GM12878 (cell line): ENCODE data around the gene BRAF.

Source experiments
- BACH1 ChIP-seq: fragments of 450-650 bp; IDR thresholded peaks from 2 replicates; pipeline ENCODE4 v1.6.1; 2017; ENCODE audit warnings: mild to moderate bottlenecking, borderline replicate concordance
- CREM ChIP-seq: IDR thresholded peaks from 2 replicates; pipeline ENCODE4 v1.6.1; 2014; ENCODE audit warnings: antibody characterized with exemption, low read depth
- MAX ChIP-seq: IDR thresholded peaks from 2 replicates; pipeline ENCODE4 v1.6.1; 2012; ENCODE audit warnings: low read depth, low read length, improper control_type of control experiment
- NBN ChIP-seq: fragments of 450-650 bp; IDR thresholded peaks from 2 replicates; pipeline ENCODE4 v1.6.1; 2016
- NKRF ChIP-seq: fragments of 450-650 bp; conservative IDR thresholded peaks from 2 replicates; pipeline ENCODE4 v1.6.1; 2017; ENCODE audit warnings: mild to moderate bottlenecking, moderate library complexity
- POLR2A ChIP-seq: IDR thresholded peaks from 2 replicates; pipeline ENCODE4 v1.6.1; 2011; ENCODE audit warnings: low read depth, mild to moderate bottlenecking, low read length
- RCOR1 ChIP-seq: conservative IDR thresholded peaks from 2 replicates; pipeline ENCODE4 v1.6.1; 2012; ENCODE audit warnings: low read depth, low read length, improper control_type of control experiment
- SMAD1 ChIP-seq: fragments of 450-650 bp; IDR thresholded peaks from 2 replicates; pipeline ENCODE4 v1.6.1; 2018; ENCODE audit warnings: mild to moderate bottlenecking, low read depth; ENCODE audit not compliant: partially characterized antibody
- SUPT20H ChIP-seq: IDR thresholded peaks from 2 replicates; pipeline ENCODE4 v1.6.1; 2011; ENCODE audit warnings: low read depth, mild to moderate bottlenecking, low read length, moderate library complexity, borderline replicate concordance; ENCODE audit not compliant: control insufficient read depth
- YY1 ChIP-seq: IDR thresholded peaks from 2 replicates; pipeline ENCODE4 v1.6.1; 2011; ENCODE audit warnings: low read depth, mild to moderate bottlenecking, low read length
- ZNF592 ChIP-seq: fragments of 450-650 bp; IDR thresholded peaks from 2 replicates; pipeline ENCODE4 v1.6.1; 2017; ENCODE audit warnings: mild to moderate bottlenecking, moderate library complexity
- TF ChIP-seq, protein P1 (sequence below), 3 experiments: IDR thresholded peaks in 2 of 3; conservative IDR thresholded peaks in 1 of 3; 2 replicates each; pipeline ENCODE4 v1.5.1; 2011; ENCODE audit warnings: low read depth in 3 of 3, low read length in 3 of 3, mild to moderate bottlenecking in 3 of 3, control low read depth in 2 of 3, moderate library complexity in 2 of 3, inconsistent platforms in 1 of 3, mixed read lengths in 1 of 3; ENCODE audit not compliant: control insufficient read depth in 2 of 3, insufficient read depth in 1 of 3; ENCODE audit errors: extremely low read depth in 1 of 3

GRCh38 chr7:140734096-140734495, 190.6 kb downstream of the BRAF start:
- TF ChIP-seq POLR2A (no peak), NBN (no peak), RCOR1 (no peak), YY1 (no peak), SMAD1 (no peak), CREM (no peak), NKRF (no peak), BACH1 (no peak), SUPT20H (no peak), MAX (no peak), ZNF592 (no peak)
- TF ChIP-seq, protein P1, sequence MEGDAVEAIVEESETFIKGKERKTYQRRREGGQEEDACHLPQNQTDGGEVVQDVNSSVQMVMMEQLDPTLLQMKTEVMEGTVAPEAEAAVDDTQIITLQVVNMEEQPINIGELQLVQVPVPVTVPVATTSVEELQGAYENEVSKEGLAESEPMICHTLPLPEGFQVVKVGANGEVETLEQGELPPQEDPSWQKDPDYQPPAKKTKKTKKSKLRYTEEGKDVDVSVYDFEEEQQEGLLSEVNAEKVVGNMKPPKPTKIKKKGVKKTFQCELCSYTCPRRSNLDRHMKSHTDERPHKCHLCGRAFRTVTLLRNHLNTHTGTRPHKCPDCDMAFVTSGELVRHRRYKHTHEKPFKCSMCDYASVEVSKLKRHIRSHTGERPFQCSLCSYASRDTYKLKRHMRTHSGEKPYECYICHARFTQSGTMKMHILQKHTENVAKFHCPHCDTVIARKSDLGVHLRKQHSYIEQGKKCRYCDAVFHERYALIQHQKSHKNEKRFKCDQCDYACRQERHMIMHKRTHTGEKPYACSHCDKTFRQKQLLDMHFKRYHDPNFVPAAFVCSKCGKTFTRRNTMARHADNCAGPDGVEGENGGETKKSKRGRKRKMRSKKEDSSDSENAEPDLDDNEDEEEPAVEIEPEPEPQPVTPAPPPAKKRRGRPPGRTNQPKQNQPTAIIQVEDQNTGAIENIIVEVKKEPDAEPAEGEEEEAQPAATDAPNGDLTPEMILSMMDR (IDR thresholded peaks at IDR 0.05 in 2 of 3, conservative IDR thresholded peaks at IDR 0.05 in 1 of 3; ENCODE audit: control insufficient read depth in 2 of 3, extremely low read depth in 1 of 3, insufficient read depth in 1 of 3, low read depth in 3 of 3, low read length in 3 of 3), result no peak
